Endothelial cell of hepatic sinusoid (primary cell): ENCODE data around the gene LSM14B.
"Not testable (repeated sequence)": the region's sequence is repeated elsewhere in the genome, so short reads cannot be mapped to it uniquely, and the experiment has no call there.

Source experiments
- in situ Hi-C: cut with HindIII; loops from 2 replicates; pipeline ENCODE4 v1.10.0; 2017; ENCODE audit warnings: low sequenced_read_pairs

Gene LSM14B

DNA sequence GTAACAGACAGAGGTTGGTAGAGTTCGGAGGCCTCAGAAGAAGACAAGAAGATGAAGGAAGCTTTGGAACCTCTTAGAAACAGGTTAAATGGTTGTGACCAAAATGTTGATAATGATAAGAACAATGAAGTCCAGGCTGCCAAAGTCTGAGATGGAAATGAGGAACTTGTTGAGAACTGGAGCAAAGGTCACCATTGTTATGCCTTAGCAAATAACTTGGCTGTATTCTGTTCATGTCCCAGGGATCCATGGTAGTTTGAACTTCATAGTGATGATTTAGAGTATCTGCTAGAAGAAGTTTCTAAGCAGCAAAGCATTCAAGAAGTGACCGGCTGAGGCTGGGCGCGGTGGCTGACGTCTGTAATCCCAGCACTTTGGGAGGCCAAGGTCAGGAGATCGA is 11.1 kb upstream of the LSM14B start:
- in situ Hi-C loops = no loop called here

DNA sequence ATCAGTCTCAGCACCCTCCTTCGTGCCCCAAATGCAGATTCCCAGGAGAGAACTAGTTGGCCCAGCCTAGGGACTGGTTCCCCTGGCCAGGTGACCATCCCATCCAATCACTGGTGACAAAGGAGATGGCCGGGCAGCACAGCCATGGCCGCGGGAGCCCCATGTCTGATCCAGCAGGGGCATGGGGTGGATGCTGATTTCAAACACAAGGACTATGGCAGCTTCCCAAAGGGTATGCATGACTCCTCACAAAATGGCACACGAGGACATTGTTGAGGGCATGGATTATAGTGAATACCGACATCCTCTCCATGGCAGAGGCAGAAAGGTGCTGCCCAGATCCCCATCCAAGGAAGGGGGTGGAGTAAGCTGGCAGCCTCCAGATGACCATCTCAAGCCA is 9.9 kb upstream of the LSM14B start:
- in situ Hi-C loops = no loop called here

DNA sequence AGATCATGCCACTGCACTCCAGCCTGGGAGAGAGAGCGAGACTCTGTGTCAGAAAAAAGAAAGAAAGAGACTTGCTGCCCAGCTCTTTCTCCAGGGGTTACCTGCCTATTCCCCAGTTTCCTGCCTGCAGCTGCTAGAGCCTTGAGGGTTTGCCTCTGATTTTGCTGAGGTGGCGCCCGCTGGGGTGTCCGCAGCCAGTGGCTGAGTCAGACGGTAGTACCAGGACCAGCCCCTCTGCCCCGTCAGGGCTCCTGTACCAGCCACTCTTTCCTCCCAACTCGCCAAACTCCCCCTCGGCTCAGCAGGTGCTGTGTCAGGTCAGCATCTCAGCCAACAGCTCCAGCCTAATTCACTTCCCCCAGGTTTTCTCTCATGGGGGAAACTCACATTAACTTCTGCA is 7.4 kb upstream of the LSM14B start:
- in situ Hi-C loops = no loop called here

DNA sequence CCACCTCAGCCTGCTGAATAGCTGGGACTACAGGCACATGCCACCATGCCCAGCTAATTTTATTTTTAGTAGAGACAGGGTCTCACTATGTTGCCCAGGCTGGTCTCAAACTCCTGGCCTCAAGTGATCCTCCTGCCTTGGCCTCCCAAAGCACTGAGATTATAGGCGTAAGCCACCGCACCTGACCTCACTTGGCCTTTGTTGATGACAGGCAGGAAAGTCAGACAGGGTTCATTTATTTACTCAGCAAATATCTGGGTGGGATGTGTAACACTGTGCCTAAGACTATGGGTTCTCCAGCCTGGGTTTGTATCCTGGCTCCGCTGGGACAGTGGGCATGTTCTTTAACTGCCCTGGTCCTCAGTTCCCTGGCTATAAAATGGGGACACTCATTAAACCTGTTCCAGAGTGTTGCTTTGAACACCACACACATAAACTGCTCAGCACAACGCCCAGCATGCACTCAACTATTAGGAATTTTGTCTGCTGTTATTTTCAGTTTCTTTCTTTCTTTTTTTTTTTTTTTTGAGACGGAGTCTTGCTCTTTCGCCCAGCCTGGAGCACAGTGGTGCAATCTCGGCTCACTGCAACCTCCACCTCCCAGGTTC is 6.4 kb upstream of the LSM14B start:
- in situ Hi-C loops = not testable (repeated sequence)

DNA sequence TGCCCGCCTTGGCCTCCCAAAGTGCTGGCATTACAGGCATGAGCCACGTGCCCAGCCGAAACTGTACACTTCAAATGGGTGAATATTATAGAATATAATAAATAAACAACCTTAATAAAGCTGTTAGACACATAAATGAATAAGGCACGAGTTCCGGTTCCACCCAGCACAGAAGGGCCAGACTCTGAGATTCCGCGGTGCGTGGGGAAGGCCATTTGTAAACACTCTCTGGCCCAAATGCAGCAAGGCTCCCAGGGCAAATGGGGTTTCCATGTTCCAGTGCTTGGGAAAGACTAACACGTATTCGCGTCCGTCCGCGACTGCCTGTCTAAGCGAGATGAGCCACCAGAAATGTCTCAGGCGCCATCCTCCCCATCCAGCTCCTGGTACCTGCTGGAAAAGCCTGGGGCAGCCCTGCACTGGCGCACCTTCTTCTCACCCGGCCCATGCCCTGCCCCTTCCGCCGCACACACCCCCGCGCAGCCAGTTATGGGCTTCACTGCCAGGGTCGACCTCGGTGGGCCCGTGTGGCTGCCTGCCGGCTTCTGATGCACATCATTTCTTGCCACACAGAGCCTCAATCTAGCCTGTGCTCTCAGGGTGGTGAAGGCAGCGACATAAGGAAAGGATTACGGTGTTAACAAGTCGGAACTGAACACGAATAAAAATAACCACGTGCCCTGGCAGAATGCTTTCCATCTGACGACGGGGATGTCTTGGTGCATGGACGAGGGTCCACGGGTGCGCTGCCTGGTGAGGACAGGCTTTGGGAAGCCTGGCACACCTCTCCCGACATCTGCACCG is 5.5 kb upstream of the LSM14B start:
- in situ Hi-C loops = no loop called here

DNA sequence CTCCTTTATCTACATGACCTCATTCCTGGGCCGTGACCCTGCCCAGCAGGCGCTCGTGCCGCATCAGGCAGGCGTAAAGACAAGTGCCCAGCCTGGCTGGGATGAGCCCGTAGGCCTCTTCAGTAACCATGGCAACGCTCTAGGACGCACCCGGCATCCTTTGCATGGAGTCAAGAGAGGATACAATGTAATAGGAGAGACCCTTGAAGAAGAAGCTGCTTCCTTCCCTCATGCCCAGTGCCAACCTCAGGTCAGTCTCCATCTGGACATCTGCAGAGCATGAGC is 5.0 kb upstream of the LSM14B start:
- in situ Hi-C loops = no loop called here

DNA sequence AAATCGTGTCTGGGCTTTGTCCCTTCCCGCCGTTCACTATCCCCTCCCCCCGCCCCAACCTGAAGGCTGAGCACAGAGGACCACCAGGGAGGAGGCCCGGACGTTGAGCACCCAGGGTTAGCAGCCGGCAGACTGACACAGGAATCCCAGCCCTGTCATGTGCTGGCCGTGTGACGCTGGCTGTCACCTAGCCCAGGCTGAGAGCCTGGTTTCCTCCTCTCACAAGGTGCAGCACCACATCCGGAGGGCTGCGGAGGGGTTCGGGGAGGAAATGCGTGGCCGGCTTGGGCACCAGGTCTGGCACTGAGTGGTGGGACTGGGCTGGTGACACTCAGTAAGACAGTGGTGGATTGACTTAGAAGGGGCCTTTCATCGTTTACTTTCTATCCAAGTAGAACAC is 4.6 kb upstream of the LSM14B start:
- in situ Hi-C loops = no loop called here

DNA sequence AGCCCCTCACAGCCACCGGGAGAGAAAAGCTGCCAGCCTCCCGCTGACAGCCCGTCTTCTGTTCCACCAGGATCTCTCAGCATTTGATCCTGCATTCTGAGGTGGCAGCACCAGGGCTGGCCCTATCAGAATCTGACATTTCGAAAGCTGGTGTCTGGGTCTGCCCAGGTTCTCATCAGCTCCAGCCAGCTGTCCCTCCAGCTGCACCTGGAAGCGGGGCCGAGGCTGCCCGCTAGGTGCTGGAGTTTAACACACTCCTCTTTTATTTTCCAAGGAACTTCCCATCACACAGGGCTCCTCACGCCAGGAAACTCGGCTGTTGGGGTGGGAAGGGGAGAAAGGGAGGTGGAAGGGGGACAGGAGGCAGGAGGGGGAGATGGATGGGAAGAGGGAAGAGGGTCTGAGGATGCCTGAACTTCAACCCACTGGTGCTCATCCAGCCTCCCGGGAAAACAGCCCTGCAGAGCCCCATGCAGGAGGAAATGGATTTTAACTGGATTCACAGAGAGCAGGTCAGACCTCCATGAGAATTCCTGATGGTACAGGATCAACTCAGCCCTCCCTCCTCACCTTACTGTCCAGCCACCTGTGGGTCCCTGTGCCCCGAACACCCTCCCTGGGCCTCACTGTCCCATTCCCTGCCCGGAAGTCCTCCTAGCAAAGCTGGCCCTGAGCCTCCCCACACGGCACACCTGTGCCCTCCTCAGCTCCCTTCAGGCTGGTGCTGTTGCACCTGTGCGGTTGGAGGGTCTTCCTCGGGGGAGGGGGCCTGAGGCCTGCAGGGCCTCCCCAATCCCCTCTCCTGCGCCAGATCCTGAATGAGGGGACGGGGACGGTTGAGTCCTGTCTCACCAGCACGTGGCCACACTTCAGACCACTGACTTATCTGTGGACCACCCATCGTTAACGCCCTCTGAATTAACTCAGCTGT is 3.9 kb upstream of the LSM14B start:
- in situ Hi-C loops = no loop called here

DNA sequence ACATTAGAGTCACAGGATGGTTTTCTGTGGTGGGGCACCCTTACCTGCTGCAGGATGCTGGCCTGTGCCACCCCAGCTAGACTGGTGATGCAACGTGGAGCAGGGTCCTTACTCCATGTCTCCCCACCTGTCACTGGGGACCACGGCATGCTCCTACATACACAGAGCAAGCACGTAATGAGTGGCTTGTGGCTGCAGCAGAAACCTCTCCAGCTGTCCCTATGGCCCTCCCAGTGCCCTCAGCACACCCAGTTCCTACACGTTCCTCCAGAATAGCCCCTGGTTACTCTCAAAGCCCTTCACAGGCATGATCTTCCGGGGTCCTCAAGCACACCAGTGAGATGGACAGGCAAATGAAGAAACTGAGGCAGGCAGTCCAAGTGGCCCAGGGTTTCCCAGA is 3.2 kb upstream of the LSM14B start:
- in situ Hi-C loops = no loop called here

DNA sequence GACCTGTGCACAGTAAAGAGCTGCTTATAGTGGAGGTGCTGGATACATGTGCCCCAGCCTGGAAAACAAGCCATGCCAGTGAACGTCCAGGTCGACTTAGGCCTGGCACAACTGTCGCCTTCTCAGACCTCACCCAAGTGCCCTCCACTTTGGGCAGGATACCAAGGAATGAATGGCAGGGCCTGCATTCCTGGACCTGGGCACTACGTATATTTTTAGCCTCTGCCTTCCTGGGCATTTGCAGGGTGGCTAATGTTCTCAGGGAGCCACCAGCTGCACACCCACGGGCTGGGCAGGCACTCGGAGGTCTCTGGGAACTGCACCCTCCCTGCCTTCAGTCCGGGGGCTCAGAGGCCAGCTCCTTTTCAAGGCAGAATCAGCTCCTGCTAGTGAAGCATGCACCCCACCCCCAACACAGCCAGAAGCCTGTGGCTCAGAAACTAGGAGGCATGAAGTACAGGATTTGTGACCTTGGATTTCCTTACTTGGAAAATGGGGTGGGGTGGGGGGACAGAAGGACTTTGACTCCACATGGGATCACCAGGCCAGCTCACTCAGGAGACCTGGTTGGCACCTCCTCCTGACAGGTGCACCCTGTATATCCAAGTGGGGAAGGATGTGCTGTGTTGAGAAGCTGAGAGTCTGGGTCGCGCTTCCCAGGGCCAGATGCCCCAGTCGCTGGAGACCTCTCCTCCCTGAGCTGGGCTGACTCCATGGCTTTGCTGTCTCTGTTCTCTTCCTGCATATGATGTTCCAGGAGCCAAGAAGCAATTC is 2.5 kb upstream of the LSM14B start:
- in situ Hi-C loops = no loop called here

DNA sequence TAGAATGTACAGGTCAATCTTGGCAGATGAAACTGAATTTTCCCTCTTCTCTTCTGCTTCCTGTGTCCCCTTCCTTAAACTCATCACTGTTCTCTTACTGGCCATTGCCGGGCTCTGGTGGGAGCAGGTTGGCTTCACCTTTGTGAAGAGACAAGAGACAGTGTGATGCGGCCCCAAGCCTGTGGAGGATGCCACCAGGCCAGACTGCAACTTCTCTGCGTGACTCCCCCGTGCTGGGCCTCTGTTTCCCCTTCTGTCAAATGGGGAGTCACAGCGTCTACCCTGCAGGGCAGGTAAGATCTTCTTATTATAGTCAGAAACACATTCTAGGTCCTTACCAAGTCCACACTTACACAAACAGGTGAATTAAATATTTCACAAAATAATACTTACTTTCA is 1.9 kb upstream of the LSM14B start:
- in situ Hi-C loops = no loop called here

DNA sequence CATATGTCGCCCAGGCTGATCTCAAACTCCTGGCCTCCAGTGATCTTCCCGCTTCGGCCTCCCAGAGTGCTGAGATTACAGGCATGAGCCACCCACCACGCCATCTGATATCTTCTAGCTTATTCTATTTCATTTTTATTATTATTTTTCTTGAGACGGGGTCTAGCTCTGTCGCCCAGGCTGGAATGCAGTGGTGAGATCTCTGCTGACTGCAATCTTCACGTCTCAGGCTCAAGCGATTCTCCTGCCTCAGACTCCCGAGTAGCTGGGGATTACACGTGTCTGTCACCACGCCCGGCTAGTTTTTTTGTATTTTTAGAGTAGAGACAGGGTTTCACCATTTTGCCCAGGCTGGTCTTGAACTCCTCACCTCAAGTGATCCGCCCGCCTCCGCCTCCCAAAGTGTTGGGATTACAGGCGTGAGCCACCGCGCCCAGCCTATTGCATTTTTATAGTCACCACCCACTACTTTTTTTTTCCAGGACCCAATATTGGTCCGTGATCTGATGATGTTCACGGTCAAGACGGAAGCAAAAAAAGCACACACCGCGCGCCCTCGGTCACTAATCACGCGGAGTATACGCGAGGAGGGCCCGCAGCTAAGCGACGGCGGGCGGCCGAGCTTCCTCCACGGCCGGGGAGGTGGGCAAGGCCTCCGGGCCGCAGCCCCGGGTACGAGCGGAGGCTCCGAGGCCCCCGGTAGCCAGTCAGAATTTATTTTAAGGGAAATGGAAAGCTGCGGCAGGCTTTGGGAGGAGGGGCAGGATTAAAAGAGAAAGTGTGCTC is 1.1 kb upstream of the LSM14B start:
- in situ Hi-C loops = no loop called here

DNA sequence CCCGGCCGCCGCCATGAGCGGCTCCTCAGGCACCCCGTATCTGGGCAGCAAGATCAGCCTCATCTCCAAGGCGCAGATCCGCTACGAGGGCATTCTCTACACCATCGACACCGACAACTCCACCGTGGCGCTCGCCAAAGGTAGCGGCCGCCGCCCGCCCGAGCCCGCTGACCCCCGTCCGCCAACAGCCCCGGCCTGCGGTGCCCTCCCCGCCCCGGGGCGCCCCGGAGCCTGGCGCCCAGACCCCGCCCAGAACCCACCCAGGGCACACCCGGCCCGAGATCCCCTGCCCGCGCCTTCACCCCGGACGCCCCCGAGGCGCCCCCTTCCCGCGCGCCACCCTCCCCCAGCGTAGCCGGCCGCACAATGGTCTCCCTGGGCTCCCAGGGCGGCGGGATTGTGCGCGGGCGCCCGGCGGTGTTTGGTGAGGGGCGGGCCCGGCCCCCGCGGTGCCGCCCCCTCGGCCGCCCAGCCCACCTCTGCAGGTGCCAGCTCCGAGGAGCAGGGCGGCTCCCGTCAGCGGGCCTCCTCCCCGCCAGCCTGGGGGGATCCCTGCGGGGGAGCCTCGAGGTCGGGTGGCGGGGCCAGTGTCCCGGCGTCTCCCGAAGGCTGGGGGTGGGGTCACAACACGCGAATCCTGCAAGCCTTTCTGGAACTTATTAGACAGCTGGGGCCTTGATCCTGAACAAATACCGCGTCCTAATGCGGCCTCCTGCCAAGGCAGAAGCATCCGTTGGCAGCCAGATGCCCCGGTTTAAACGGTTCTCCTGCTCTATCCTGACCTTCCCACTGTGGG is 577 bp downstream of the LSM14B start:
- in situ Hi-C loops = no loop called here

DNA sequence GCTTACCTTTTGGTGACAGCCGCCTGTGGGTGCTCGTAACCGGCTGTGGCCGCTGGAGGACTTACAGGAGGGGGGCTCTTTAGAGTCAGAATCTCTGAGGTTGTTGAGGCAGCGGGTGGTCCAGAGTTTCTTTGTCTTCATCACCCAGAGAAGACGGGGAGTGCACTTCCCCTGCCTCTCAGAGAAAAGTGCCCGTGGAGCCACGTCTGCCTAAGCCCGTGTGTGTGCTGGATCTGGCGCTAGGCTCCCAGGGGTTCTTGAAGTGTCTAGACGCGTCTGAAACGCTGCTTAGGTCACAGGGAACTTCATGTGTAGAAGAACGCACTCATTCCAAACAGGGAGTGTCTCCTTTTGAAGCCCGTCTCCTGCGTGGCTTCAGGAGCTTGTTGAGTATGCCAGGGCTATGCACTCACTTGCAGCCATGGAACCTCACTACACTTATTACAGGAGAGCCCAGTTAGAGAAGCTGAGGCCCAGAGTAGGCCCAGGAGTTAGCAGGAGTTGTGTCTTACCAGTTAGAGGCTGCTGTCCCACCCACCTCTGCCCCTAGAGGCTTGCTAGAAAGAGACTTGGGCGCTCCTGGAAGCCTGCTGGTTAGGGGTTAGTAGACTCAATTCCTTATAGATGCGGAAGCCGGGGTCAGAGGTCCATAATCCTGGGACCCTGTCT is 1.3 kb downstream of the LSM14B start:
- in situ Hi-C loops = no loop called here

DNA sequence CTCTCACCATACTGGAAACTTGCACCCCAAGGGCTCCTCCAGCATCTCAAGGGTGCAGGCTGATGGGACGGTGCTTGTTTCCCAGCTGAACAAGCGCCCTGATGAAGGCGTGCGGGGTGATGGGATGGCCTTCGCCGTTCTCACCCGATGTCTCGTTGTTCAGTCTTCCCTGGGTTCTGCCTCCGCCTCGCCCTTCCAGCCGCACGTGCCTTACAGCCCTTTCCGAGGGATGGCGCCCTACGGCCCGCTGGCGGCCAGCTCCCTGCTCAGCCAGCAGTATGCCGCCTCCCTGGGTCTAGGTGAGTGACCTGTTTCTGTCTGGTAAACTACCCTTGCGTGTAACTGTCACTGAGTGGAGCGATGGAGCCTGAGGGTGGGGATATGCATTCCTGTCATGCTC is 3.9 kb downstream of the LSM14B start:
- in situ Hi-C loops = no loop called here

DNA sequence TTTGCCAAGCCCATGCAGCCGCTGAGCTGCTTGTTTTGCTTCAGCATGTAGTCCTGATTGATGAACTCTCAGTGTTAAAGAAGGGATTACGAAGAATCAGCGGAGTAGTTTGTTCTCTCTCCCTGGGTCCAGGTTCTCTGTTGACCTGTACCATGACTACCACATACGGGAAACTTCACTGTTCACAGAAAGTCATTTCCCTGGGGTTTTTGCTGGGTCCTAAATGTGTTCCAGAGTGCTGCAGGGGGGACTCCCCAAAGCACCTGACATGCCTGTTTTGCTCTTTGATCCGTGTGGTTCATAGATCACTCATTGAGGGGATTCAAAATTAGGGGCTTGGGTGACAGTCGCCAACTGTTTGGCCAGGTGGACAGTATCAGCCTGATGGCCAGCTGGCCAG is 5.5 kb downstream of the LSM14B start:
- in situ Hi-C loops = no loop called here

DNA sequence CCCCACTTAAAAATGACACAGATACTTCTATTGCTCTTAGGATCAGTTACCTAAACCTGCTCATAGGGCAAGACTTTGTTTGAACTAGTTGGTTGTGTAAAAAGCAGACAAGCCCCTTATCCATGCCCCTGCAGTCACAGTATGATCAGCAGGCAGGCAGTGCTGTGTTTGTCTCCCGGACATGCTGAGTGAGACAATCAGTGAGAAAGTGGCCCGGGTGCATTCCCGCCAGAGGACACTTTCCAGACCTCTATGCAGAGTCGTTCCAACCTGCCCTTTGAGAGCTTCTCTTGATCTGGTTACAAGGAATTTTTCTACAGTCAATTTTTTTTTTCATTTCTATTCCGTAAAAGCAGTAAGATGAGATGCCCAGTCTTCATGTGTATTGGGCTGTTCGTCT is 6.2 kb downstream of the LSM14B start:
- in situ Hi-C loops = no loop called here

DNA sequence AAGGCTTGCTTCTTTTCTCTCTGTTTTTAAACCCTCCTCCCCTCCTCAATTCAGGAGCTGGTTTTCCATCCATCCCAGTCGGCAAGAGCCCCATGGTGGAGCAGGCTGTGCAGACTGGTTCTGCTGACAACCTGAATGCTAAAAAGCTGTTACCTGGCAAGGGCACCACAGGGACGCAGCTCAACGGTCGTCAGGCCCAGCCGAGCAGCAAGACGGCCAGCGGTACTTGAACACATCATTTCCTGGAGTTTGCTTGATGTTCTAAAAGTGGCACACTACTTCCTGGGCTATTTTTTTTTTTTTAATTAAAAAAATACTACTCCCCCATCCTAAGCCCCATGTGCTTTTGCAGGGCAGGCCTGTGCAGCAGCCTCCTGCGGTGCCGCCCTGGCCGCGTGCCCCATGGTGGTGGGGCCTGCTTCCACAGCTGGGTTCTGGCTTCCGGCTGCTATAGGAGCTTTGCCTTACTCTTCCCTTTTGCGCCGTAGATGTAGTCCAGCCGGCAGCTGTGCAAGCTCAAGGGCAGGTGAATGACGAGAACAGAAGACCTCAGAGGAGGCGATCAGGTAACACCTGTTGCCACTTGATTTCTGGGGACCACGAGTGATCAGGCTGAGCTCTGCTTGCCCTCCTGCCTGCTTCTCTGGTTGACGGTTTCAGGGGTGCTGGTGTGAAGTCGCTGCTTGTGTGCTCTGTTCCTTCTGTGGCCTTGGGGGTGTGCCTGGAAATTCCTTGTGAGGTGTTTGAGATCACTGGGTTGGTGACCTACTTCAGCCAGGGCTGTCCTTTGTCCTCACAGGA is 7.7 kb downstream of the LSM14B start:
- in situ Hi-C loops = loop anchor here (5.0 to 10.0 kb wide), 2 partner anchors 38 to 85 kb away; no protein-coding TSS in a partner anchor
